Measurements from ENCODE around the gene CLK2.
"Not testable (repeated sequence)": the region's sequence is repeated elsewhere in the genome, so short reads cannot be mapped to it uniquely, and the experiment has no call there.

GRCh38 chr1:155214702-155215101, 58.6 kb downstream of the CLK2 start:
- TF ChIP-seq, protein P1, sequence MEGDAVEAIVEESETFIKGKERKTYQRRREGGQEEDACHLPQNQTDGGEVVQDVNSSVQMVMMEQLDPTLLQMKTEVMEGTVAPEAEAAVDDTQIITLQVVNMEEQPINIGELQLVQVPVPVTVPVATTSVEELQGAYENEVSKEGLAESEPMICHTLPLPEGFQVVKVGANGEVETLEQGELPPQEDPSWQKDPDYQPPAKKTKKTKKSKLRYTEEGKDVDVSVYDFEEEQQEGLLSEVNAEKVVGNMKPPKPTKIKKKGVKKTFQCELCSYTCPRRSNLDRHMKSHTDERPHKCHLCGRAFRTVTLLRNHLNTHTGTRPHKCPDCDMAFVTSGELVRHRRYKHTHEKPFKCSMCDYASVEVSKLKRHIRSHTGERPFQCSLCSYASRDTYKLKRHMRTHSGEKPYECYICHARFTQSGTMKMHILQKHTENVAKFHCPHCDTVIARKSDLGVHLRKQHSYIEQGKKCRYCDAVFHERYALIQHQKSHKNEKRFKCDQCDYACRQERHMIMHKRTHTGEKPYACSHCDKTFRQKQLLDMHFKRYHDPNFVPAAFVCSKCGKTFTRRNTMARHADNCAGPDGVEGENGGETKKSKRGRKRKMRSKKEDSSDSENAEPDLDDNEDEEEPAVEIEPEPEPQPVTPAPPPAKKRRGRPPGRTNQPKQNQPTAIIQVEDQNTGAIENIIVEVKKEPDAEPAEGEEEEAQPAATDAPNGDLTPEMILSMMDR (optimal IDR thresholded peaks at IDR 0.05 in 1 of 3, IDR thresholded peaks at IDR 0.05 in 1 of 3, conservative IDR thresholded peaks at IDR 0.05 in 1 of 3; ENCODE audit: extremely low read depth in 1 of 3, insufficient read depth in 2 of 3, low read length in 3 of 3), result not testable (repeated sequence)
- not testable (repeated sequence) for TF ChIP-seq EZH2 (IDR thresholded peaks at IDR 0.05; ENCODE audit: low read length)
